KMS-11 (cell line): Measurements from ENCODE around the gene ZNF862.

Experiments
- H2AFZ ChIP-seq: fragments of 200-600 bp; sonication (generic); 2 replicates; pipeline ENCODE4 v1.6.1; 2016; ENCODE audit warnings: antibody characterized with exemption, mixed run types, low read depth
- H3K27ac ChIP-seq: fragments of 200-600 bp; sonication (generic); 2 replicates; pipeline ENCODE4 v1.6.1; 2016; ENCODE audit warnings: mild to moderate bottlenecking, mixed run types
- H3K27me3 ChIP-seq: fragments of 200-600 bp; sonication (generic); 2 replicates; pipeline ENCODE4 v1.6.1; 2017; ENCODE audit warnings: mild to moderate bottlenecking, low read depth, mixed run types, moderate library complexity; ENCODE audit not compliant: insufficient read depth
- H3K36me3 ChIP-seq: fragments of 200-600 bp; sonication (generic); 2 replicates; pipeline ENCODE4 v1.6.1; 2017; ENCODE audit warnings: mild to moderate bottlenecking, mixed run types; ENCODE audit not compliant: insufficient read depth
- H3K4me1 ChIP-seq: fragments of 200-600 bp; sonication (generic); 2 replicates; pipeline ENCODE4 v1.6.1; 2016; ENCODE audit warnings: mild to moderate bottlenecking, low read depth, mixed run types; ENCODE audit not compliant: poor library complexity, severe bottlenecking
- H3K4me2 ChIP-seq: fragments of 200-600 bp; sonication (generic); 2 replicates; pipeline ENCODE4 v1.7.0; 2016; ENCODE audit warnings: mild to moderate bottlenecking, mixed run types
- H3K4me3 ChIP-seq: fragments of 200-600 bp; sonication (generic); IDR thresholded peaks from 2 replicates; pipeline ENCODE4 v1.6.1; 2017; ENCODE audit warnings: low read depth, low read length, mixed read lengths; ENCODE audit not compliant: insufficient read depth
- H3K79me2 ChIP-seq: fragments of 200-600 bp; sonication (generic); 2 replicates; pipeline ENCODE4 v1.6.1; 2016; ENCODE audit warnings: low read depth, mixed run types; ENCODE audit not compliant: insufficient read depth
- H3K9ac ChIP-seq: fragments of 200-600 bp; sonication (generic); 2 replicates; pipeline ENCODE4 v1.6.1; 2016; ENCODE audit warnings: mild to moderate bottlenecking, mixed run types
- H4K20me1 ChIP-seq: fragments of 200-600 bp; sonication (generic); 2 replicates; pipeline ENCODE4 v1.6.1; 2016; ENCODE audit warnings: mild to moderate bottlenecking, mixed run types; ENCODE audit not compliant: insufficient read depth
- CTCF ChIP-seq: fragments of 200-600 bp; sonication (generic); conservative IDR thresholded peaks from 2 replicates; pipeline ENCODE4 v1.6.1; 2017; ENCODE audit warnings: low read depth, mild to moderate bottlenecking, antibody characterized with exemption, low read length, moderate library complexity, mixed read lengths

The ZNF862 gene

GRCh38 chr7:149817301-149817771 lies 20.8 kb upstream of the ZNF862 start:
- Histone ChIP-seq H3K79me2 (no peaks in the 10 kb centered on the region), H2AFZ (no peak overlapping the region), H3K9ac (no peak overlapping the region), H3K4me1 (no peaks in the 10 kb centered on the region), H3K36me3 (no peaks in the 10 kb centered on the region), H3K27ac (no peak overlapping the region), H3K4me2 (no peak overlapping the region), H3K4me3 (no peak overlapping the region), H4K20me1 (no peaks in the 10 kb centered on the region), H3K27me3 (peaks cover 75% of the 10 kb centered on the region)
- TF ChIP-seq CTCF, result no peak

- Histone ChIP-seq H3K9ac (no peak overlapping the region), H3K4me1 (no peaks in the 10 kb centered on the region), H2AFZ (no peak overlapping the region), H3K27ac (no peak overlapping the region), H3K79me2 (no peaks in the 10 kb centered on the region), H3K36me3 (no peaks in the 10 kb centered on the region), H4K20me1 (no peaks in the 10 kb centered on the region), H3K4me3 (no peak overlapping the region), H3K27me3 (peaks cover 81% of the 10 kb centered on the region), H3K4me2 (no peak overlapping the region)
- TF ChIP-seq CTCF, result no peak
Measured at GRCh38 chr7:149817836-149818535, 20.2 kb upstream of the ZNF862 start.

- Histone ChIP-seq H3K79me2 (no peaks in the 10 kb centered on the region), H3K4me2 (no peak overlapping the region), H3K9ac (no peak overlapping the region), H4K20me1 (no peaks in the 10 kb centered on the region), H3K4me3 (no peak overlapping the region), H2AFZ (no peak overlapping the region), H3K36me3 (no peaks in the 10 kb centered on the region), H3K27ac (no peak overlapping the region), H3K27me3 (peaks cover 86% of the 10 kb centered on the region), H3K4me1 (no peaks in the 10 kb centered on the region)
- TF ChIP-seq CTCF, result no peak
Measured at GRCh38 chr7:149818536-149818840, 19.7 kb upstream of the ZNF862 start.

GRCh38 chr7:149819141-149819960 lies 18.8 kb upstream of the ZNF862 start:
- H3K27me3 ChIP-seq, result peaks cover 94% of the 10 kb centered on the region
- no peaks in the 10 kb centered on the region for H3K79me2 ChIP-seq
- H3K36me3 ChIP-seq, result no peaks in the 10 kb centered on the region
- H4K20me1 ChIP-seq, result no peaks in the 10 kb centered on the region
- no peak overlapping the region for H3K9ac ChIP-seq
- no peaks in the 10 kb centered on the region for H3K4me1 ChIP-seq
- no peak overlapping the region for H2AFZ ChIP-seq
- no peak overlapping the region for H3K27ac ChIP-seq
- TF ChIP-seq CTCF, result no peak
- H3K4me2 ChIP-seq, result no peak overlapping the region
- no peak overlapping the region for H3K4me3 ChIP-seq
